K562 (cell line): ENCODE measurements around the gene ARHGEF4. TPM values are rescaled to one million over a fixed set of nuclear protein-coding genes. Genes with fewer than 3 reads are reported as not detected.

Experiments
- polyA plus RNA-seq, 8 experiments: library from polyadenylated mRNA; depleted of rRNA in 4 of 8; stranded (reverse) in 5 of 8; unstranded in 3 of 8; fragments of >200 nt; fragmentation: Nextera tagmentation in 2 of 8; fragmentation: Illumina TruSeq in 1 of 8; extraction: Ambion mirVana in 2 of 8; extraction: Trizol in 1 of 8; gene quantifications; 2 replicates each; pipeline versions ENCODE4 v1.2.1 to v1.2.3, GENCODE V29; 2011 to 2014; ENCODE audit warnings: inconsistent platforms in 1 of 8, missing spikeins in 1 of 8
- small RNA-seq: library from RNA; depleted of rRNA; stranded (forward); fragments of <200 nt; gene quantifications from one replicate; pipeline ENCODE3, GENCODE V24; 2014
- total RNA-seq, 7 experiments: library from RNA; depleted of rRNA in 6 of 7; stranded (reverse); fragments of >200 nt in 6 of 7; fragmentation: Illumina TruSeq in 2 of 7; extraction: Trizol in 2 of 7; gene quantifications; 2 replicates each; pipeline versions ENCODE4 v1.2.1 to v1.2.3, GENCODE V29; 2011 to 2021; ENCODE audit warnings: low replicate concordance in 1 of 7

ARHGEF4 gene
- total and polyA plus RNA-seq, 9 of the 15 experiments (the other 6 are each of a cell fraction or from before 2014, with no cell fraction given), result not detected

Small RNA genes lying within 50 kb of the gene (small RNA-seq; reads per million reads assigned to genes)
- not detected for gene RF00423

Other genes starting within 250 kb of the ARHGEF4 start
- not detected in 2 replicates for gene CFC1, start 237.3 kb upstream of the ARHGEF4 start, total RNA-seq (2014; rRNA removed)
- gene CFC1, start 237.3 kb upstream of the ARHGEF4 start, total RNA-seq (2014; rRNA removed; fragmentation: Illumina TruSeq; extraction: Trizol), result not detected in 2 replicates
- gene CFC1, start 237.3 kb upstream of the ARHGEF4 start, total RNA-seq (2015; rRNA removed; fragmentation: Illumina TruSeq; extraction: Trizol), result not detected in 2 replicates
- gene CFC1, start 237.3 kb upstream of the ARHGEF4 start, total RNA-seq (2021), result not detected in 2 replicates
- gene CFC1, start 237.3 kb upstream of the ARHGEF4 start, polyA plus RNA-seq (2011; rRNA removed), result not detected in 2 replicates
- not detected in 2 replicates for gene CFC1, start 237.3 kb upstream of the ARHGEF4 start, polyA plus RNA-seq (2014; fragmentation: Illumina TruSeq; extraction: Trizol)
- not detected for gene CFC1, start 237.3 kb upstream of the ARHGEF4 start, polyA plus RNA-seq (2014; fragmentation: Nextera tagmentation; extraction: Ambion mirVana)
- not detected in 2 replicates for gene CFC1, start 237.3 kb upstream of the ARHGEF4 start, polyA plus RNA-seq (2014; rRNA removed)
- gene POTEJ, start 225.5 kb upstream of the ARHGEF4 start, total RNA-seq (2014; rRNA removed), result not detected in 2 replicates
- gene POTEJ, start 225.5 kb upstream of the ARHGEF4 start, total RNA-seq (2014; rRNA removed; fragmentation: Illumina TruSeq; extraction: Trizol), result not detected in 2 replicates
- not detected in 2 replicates for gene POTEJ, start 225.5 kb upstream of the ARHGEF4 start, total RNA-seq (2015; rRNA removed; fragmentation: Illumina TruSeq; extraction: Trizol)
- not detected in 2 replicates for gene POTEJ, start 225.5 kb upstream of the ARHGEF4 start, total RNA-seq (2021)
- gene POTEJ, start 225.5 kb upstream of the ARHGEF4 start, polyA plus RNA-seq (2011; rRNA removed), result not detected in 2 replicates
- gene POTEJ, start 225.5 kb upstream of the ARHGEF4 start, polyA plus RNA-seq (2014; fragmentation: Illumina TruSeq; extraction: Trizol), result not detected in 2 replicates
- not detected for gene POTEJ, start 225.5 kb upstream of the ARHGEF4 start, polyA plus RNA-seq (2014; fragmentation: Nextera tagmentation; extraction: Ambion mirVana)
- gene POTEJ, start 225.5 kb upstream of the ARHGEF4 start, polyA plus RNA-seq (2014; rRNA removed), result not detected in 2 replicates
- not detected in 2 replicates for gene GPR148, start 107.8 kb upstream of the ARHGEF4 start, total RNA-seq (2014; rRNA removed)
- not detected in 2 replicates for gene GPR148, start 107.8 kb upstream of the ARHGEF4 start, total RNA-seq (2014; rRNA removed; fragmentation: Illumina TruSeq; extraction: Trizol)
- gene GPR148, start 107.8 kb upstream of the ARHGEF4 start, total RNA-seq (2015; rRNA removed; fragmentation: Illumina TruSeq; extraction: Trizol), result not detected in 2 replicates
- not detected in 2 replicates for gene GPR148, start 107.8 kb upstream of the ARHGEF4 start, total RNA-seq (2021)
- gene GPR148, start 107.8 kb upstream of the ARHGEF4 start, polyA plus RNA-seq (2011; rRNA removed), result not detected in 2 replicates
- not detected in 2 replicates for gene GPR148, start 107.8 kb upstream of the ARHGEF4 start, polyA plus RNA-seq (2014; fragmentation: Illumina TruSeq; extraction: Trizol)
- not detected for gene GPR148, start 107.8 kb upstream of the ARHGEF4 start, polyA plus RNA-seq (2014; fragmentation: Nextera tagmentation; extraction: Ambion mirVana)
- gene GPR148, start 107.8 kb upstream of the ARHGEF4 start, polyA plus RNA-seq (2014; rRNA removed), result not detected in 2 replicates
- gene AMER3, start 81.4 kb upstream of the ARHGEF4 start, total RNA-seq (2014; rRNA removed), result not detected in 2 replicates
- not detected in 2 replicates for gene AMER3, start 81.4 kb upstream of the ARHGEF4 start, total RNA-seq (2014; rRNA removed; fragmentation: Illumina TruSeq; extraction: Trizol)
- not detected in 2 replicates for gene AMER3, start 81.4 kb upstream of the ARHGEF4 start, total RNA-seq (2015; rRNA removed; fragmentation: Illumina TruSeq; extraction: Trizol)
- gene AMER3, start 81.4 kb upstream of the ARHGEF4 start, total RNA-seq (2021), result not detected in 2 replicates
- not detected in 2 replicates for gene AMER3, start 81.4 kb upstream of the ARHGEF4 start, polyA plus RNA-seq (2011; rRNA removed)
- not detected in 2 replicates for gene AMER3, start 81.4 kb upstream of the ARHGEF4 start, polyA plus RNA-seq (2014; fragmentation: Illumina TruSeq; extraction: Trizol)
- gene AMER3, start 81.4 kb upstream of the ARHGEF4 start, polyA plus RNA-seq (2014; fragmentation: Nextera tagmentation; extraction: Ambion mirVana), result not detected
- gene AMER3, start 81.4 kb upstream of the ARHGEF4 start, polyA plus RNA-seq (2014; rRNA removed), result not detected in 2 replicates